ENCODE measurements around the gene DRG2. TPM values are rescaled to one million over a fixed set of nuclear protein-coding genes. Genes with fewer than 3 reads are reported as not detected.
A peak's percentile ranks its signal among the peaks of the same experiment; 100 is the strongest.

The DRG2 gene
- total and polyA plus RNA-seq, 9 of the 15 experiments (the other 6 are each of a cell fraction or from before 2014, with no cell fraction given): 6.6 to 36.7 (median 26.1) TPM

- no peak overlapping the region for H2AFZ ChIP-seq (ENCODE audit: low read depth, low read length)
- WGBS (ENCODE audit: insufficient coverage, low coverage, missing lambda C conversion rate): no CpG with 5 or more reads among the region's 3 CpGs
- DNase-seq (ENCODE audit: extremely low read depth in 1 of 4, low spot score in 3 of 4): no peak
- no peaks in the 10 kb centered on the region for H3K36me3 ChIP-seq (ENCODE audit: control insufficient read depth, insufficient read depth, low read length)
- ChIA-PET POLR2A (interaction anchor here (0.7 to 0.9 kb wide), 2 partner anchors 42 to 51 kb away, joined by 3 to 6 read pairs; no protein-coding TSS in a partner anchor), CTCF (ENCODE audit: low intra/inter-chr PET ratio) (interaction anchor here (1.0 kb wide), 2 partner anchors 45 to 90 kb away, joined by 4 read pairs; no protein-coding TSS in a partner anchor)
- peak overlapping the region in 1 of 2 experiments; percentile 22; a peak in 1 of 4 replicates for H3K9ac ChIP-seq (ENCODE audit: insufficient read depth in 1 of 2, low read depth in 2 of 2, low read length in 2 of 2)
- no peaks in the 10 kb centered on the region for H3K79me2 ChIP-seq (ENCODE audit: control insufficient read depth, insufficient read depth, low read length)
- peaks cover 0 to 20% of the 10 kb centered on the region in 2 experiments; a peak in 3 of 5 replicates for H3K4me1 ChIP-seq (replicated peaks in 1 of 2; ENCODE audit: control insufficient read depth in 2 of 2, insufficient read depth in 2 of 2, low read length in 2 of 2)
- no peak for FAIRE-seq
- no peak overlapping the region for H3K4me3 ChIP-seq
- H3K27me3 ChIP-seq (ENCODE audit: control insufficient read depth in 2 of 2, insufficient read depth in 2 of 2, low read length in 2 of 2): no peaks in the 10 kb centered on the region
- intact Hi-C loops (cut with micrococcal nuclease): loop anchor here (2.0 to 10.0 kb wide), 2 partner anchors 46 to 184 kb away; no protein-coding TSS in a partner anchor
- BruUV-seq (replicated peaks): no TSS peak
- no peak overlapping the region for H3K27ac ChIP-seq (ENCODE audit: extremely low read depth, low read depth, low read length)
- H3K9me3 ChIP-seq (replicated peaks; ENCODE audit: control insufficient read depth, insufficient read depth, low read depth, low read length): no peaks in the 10 kb centered on the region
- no peaks in the 10 kb centered on the region for H3K9me1 ChIP-seq (ENCODE audit: control insufficient read depth, insufficient read depth, low read length)
- in situ Hi-C loops (cut with MboI): no loop called here
- no peak overlapping the region for H3K4me2 ChIP-seq (ENCODE audit: insufficient read depth, low read length)
- H4K20me1 ChIP-seq (replicated peaks; ENCODE audit: control insufficient read depth, insufficient read depth, low read length): peaks cover 4% of the 10 kb centered on the region; the same call in 1 of the 2 replicates
- no peak for ATAC-seq
- TF ChIP-seq NFE2 (IDR thresholded peaks at IDR 0.05; ENCODE audit: low read depth) (no peak), NBN (IDR thresholded peaks at IDR 0.05; ENCODE audit: low read depth) (no peak), POU5F1 (IDR thresholded peaks at IDR 0.05; ENCODE audit: borderline replicate concordance, low read depth, low read length, partially characterized antibody) (no peak), E2F1 (CRISPR knock-in tag; IDR thresholded peaks at IDR 0.05) (no peak), PTTG1 (tag; IDR thresholded peaks at IDR 0.05; ENCODE audit: low read depth) (no peak), PHTF2 (CRISPR knock-in tag; IDR thresholded peaks at IDR 0.05) (no peak), ZNF146 (CRISPR knock-in tag; IDR thresholded peaks at IDR 0.05; ENCODE audit: unreplicated experiment) (no peak), ELF4 (CRISPR knock-in tag; IDR thresholded peaks at IDR 0.05) (no peak), FOXM1 (IDR thresholded peaks at IDR 0.05; ENCODE audit: low read depth) (no peak), FOXM1 (CRISPR knock-in tag; IDR thresholded peaks at IDR 0.05; ENCODE audit: low read depth) (no peak), SMARCB1 (IDR thresholded peaks at IDR 0.05; ENCODE audit: insufficient read length, low read depth) (no peak), RFX5 (IDR thresholded peaks at IDR 0.05; ENCODE audit: low read depth, low read length) (no peak), CCNT2 (IDR thresholded peaks at IDR 0.05; ENCODE audit: borderline replicate concordance, extremely low read depth, insufficient read length, low read depth, low read length) (no peak), ZNF280B (CRISPR knock-in tag; IDR thresholded peaks at IDR 0.05) (no peak), ZFP30 (CRISPR knock-in tag; IDR thresholded peaks at IDR 0.05; ENCODE audit: borderline replicate concordance) (no peak), ZNF609 (CRISPR knock-in tag; IDR thresholded peaks at IDR 0.05; ENCODE audit: borderline replicate concordance) (no peak)
Observed at GRCh38 chr17:18140648-18141047, 52.9 kb downstream of the DRG2 start.
